ENCODE data around the gene ALG8.
A peak's percentile ranks its signal among the peaks of the same experiment; 100 is the strongest.
"Not testable (repeated sequence)": the region's sequence is repeated elsewhere in the genome, so short reads cannot be mapped to it uniquely, and the experiment has no call there.

The ALG8 gene

GRCh38 chr11:78099666-78100065 lies 39.8 kb downstream of the ALG8 start:
- no peak for DNase-seq

- DNase-seq = no peak
Observed at GRCh38 chr11:78097666-78098385, 41.6 kb downstream of the ALG8 start.

- peak; percentile 46 for DNase-seq
Observed at GRCh38 chr11:78094250-78094649, 45.2 kb downstream of the ALG8 start.

- DNase-seq = not testable (repeated sequence)
Observed at GRCh38 chr11:78086521-78087074, 52.8 kb downstream of the ALG8 start.

GRCh38 chr11:78085972-78086371 lies 53.5 kb downstream of the ALG8 start:
- no peak for DNase-seq

- not testable (repeated sequence) for DNase-seq
Observed at GRCh38 chr11:78084506-78084905, 54.9 kb downstream of the ALG8 start.

GRCh38 chr11:78083021-78083420 lies 56.4 kb downstream of the ALG8 start:
- no peak for DNase-seq

- no peak for DNase-seq
Observed at GRCh38 chr11:78082146-78082545, 57.3 kb downstream of the ALG8 start.

- DNase-seq = no peak
Observed at GRCh38 chr11:78081583-78081982, 57.8 kb downstream of the ALG8 start.

GRCh38 chr11:78080818-78081495 lies 58.5 kb downstream of the ALG8 start:
- DNase-seq = peak; percentile 93

- DNase-seq = no peak
Observed at GRCh38 chr11:78080084-78080817, 59.2 kb downstream of the ALG8 start.

GRCh38 chr11:78079232-78080083 lies 60.0 kb downstream of the ALG8 start, which contains the start of gene NDUFC2:
Gene NDUFC2, minus strand, starts transcription at chr11:78079862. Its CDS starts 118 bp downstream, at chr11:78079744.
- DNase-seq = peak; percentile 91

GRCh38 chr11:78078218-78079167 lies 60.9 kb downstream of the ALG8 start:
- peak; percentile 58 for DNase-seq

- DNase-seq = not testable (repeated sequence)
Observed at GRCh38 chr11:78077592-78077991, 61.8 kb downstream of the ALG8 start.

GRCh38 chr11:78076733-78077403 lies 62.6 kb downstream of the ALG8 start:
- DNase-seq = no peak

GRCh38 chr11:78074756-78075155 lies 64.7 kb downstream of the ALG8 start:
- no peak for DNase-seq

GRCh38 chr11:78072455-78072854 lies 67.0 kb downstream of the ALG8 start:
- DNase-seq = no peak

GRCh38 chr11:78071717-78072116 lies 67.7 kb downstream of the ALG8 start:
- DNase-seq = no peak

GRCh38 chr11:78070621-78071020 lies 68.8 kb downstream of the ALG8 start:
- DNase-seq = no peak

- DNase-seq = no peak
Observed at GRCh38 chr11:78069465-78069864, 70.0 kb downstream of the ALG8 start.

- no peak for DNase-seq
Observed at GRCh38 chr11:78067704-78068103, 71.7 kb downstream of the ALG8 start.

Measured in hematopoietic multipotent progenitor cell treated with erythropoietin and hydrocortisone succinate and interleukin-3 and kit ligand, for 4 days (in vitro differentiated cells).